ENCODE measurements around the gene OR7G1.
A peak's percentile ranks its signal among the peaks of the same experiment; 100 is the strongest.
"Not testable (repeated sequence)": the region's sequence is repeated elsewhere in the genome, so short reads cannot be mapped to it uniquely, and the experiment has no call there.

OR7G1 gene

DNA sequence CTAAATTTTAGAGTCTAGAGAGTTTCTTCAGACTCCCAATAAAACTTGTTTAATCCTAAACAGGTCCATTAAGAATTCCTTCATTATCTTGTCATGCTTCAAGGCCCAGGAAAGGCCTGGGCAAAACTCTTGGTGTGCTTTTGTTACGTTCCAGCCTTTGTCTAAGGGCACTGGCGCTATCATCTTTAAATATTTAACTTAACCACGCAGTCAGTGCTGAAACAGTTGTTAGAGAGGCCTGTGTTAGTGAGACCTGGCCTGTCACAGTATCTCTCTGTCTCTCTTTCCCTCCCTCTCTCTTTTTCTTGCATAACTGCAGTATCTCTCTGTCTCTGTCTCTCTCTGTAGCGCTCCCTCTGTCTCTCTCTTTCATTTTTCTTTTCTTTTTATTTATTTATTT is 36.9 kb downstream of the OR7G1 start:
- DNase-seq (ENCODE audit: low read depth, low spot score): no peak

DNA sequence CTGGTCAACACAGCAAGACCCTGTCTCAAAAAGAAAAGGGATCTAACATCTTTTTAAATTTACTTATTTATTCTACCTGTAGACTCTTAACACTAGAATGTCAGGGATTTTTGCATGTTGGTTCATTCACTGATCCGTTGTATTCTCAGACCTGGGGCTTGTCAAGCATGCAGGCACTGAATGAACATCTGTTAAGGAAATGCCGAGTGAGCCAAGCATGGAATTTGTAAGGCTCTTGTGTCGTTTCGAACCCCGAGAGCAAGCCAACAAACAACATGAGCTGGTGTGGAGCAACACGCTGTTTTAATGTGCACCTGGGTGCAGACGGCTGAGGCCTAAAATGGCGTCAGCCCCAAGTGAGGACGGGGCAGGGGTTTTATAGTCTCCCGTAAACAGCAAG is 38.7 kb downstream of the OR7G1 start:
- DNase-seq (ENCODE audit: low read depth, low spot score): no peak

DNA sequence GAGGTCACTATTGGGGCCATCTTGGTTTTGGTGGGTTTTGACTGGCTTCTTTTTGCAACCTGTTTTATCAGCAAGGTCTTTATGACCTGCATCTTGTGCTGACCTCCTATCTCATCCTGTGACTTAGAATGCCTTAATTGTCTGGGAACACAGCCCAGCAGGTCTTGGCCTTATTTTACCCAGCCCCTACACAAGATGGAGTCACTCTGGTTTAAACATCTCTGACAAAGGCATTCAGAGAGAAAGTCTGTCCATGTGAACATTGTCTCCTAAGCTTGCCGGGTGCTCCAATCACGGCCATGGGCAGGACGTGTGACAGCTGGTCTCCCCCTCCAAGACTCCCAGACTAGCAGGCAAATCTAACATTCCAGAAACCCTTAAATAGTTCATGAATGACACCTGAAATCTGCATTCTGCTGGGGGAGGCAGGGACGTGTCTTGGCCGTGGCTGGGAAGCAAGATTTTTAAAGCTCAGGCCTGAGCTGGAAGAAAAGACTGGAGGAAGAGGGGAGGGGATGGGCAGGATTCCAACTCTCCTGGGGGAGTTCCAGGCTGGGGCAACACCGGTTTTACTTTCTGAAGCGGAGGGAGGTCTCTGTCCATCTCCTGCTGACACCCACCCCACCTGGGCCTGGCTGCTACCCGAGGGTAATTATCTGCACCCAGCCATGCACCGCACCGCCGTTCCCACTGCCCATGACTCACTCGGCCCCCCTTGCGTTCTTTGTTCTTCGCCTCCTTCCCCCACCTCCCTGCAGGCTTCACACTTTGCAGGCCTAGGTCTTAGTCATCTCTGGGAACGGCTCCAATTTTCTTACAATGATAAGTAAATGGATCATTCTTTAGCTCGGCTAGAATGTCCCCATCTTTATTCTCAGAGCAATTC is 40.3 kb downstream of the OR7G1 start:
- DNase-seq (ENCODE audit: low read depth, low spot score): no peak

DNA sequence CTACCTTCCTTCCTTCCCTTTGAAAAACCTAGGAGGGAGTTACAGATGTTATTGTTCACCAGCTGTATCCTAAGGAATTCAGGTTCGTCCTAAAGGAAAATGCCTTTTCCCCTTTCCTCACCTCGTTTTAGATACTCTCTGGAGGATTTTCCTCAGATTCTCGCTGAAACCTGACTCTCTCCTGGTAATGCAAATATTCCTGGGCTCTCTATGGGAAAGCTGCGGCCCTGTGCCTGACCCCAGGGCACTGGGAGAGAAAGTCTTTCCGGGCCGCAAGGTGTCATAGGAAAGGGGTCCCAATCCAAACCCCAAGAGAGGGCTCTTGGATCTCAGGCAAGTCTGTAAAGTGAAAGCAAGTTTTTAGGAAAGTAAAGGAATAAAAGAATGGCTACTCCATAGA is 41.8 kb downstream of the OR7G1 start:
- DNase-seq (ENCODE audit: low read depth, low spot score): no peak

DNA sequence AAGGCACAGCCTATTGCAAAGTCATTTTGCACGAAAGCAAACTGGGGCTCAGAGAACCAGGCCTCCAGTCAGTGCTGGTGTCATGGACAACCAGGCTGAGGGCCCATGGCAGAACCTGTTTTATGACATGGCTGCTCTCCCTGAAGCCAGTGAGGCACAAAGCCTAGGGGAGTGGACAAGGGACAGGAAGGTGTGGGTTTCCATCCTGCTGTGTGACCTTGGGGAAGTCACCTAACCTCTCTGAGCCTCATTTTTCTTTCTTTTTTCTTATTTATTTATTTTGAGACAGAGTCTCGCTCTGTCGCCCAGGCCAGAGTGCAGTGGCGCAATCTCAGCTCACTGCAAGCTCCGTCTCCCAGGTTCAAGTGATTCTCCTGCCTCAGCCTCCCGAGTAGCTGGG is 43.8 kb downstream of the OR7G1 start:
- DNase-seq (ENCODE audit: low read depth, low spot score): not testable (repeated sequence)

DNA sequence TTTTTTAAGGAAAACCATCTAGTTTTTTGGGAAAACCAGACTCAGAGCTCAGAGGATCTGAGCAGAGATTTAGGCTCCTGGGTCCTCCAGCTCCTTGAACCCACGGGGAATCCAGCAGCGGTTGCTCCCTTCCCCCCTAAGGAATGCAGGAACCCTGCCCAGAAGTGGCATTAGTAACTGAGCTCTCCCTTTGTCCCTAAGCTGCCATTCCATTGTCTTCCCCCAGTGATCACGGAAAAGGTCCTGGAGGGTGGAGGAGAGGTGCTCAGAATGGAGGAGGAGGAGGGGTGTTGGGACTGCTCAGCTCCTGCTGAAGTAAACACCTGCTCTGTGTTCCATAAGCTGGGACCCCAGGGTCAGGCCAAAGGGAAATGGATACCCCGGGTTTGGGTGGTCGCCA is 45.5 kb downstream of the OR7G1 start:
- DNase-seq (ENCODE audit: low read depth, low spot score): peak; percentile 79

DNA sequence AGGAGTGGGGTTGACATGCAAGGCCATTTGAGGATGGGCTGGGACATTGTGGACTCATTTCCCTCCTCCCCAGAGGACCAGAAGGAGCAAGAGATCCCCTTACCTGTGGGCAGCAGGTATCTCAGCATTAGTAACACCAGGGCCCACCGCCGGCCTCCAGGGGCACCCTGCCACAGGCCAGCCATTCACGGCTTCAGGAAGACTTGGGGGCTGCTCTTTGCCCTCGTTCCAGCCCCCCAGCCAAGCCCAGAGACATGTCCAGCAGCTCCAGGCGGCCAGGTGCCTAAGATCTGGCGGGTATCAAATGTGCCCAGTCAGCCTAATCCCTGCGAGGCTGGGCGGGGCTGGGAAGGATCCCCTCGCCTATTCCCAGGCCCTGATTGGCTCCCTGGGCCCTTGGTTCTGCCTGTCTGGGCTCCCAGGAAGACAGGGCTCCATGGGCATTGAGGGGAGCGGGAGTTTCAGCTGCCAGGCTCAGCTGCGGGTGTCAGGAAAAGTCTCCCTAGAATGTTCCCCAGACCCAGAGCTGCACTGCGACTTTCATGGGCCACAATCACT is 50.0 kb downstream of the OR7G1 start:
- no peak for DNase-seq (ENCODE audit: low read depth, low spot score)
